Karpas-422 (cell line): ENCODE results near the gene AFF1. TPM values are rescaled to one million over a fixed set of nuclear protein-coding genes. Genes with fewer than 3 reads are reported as not detected.
A peak's percentile ranks its signal among the peaks of the same experiment; 100 is the strongest.

ENCODE experiments used
- DNase-seq: peaks from one replicate; pipeline ENCODE4 v3.0.0-alpha.2; 2015
- H2AFZ ChIP-seq: fragments of 200-600 bp; sonication (generic); 2 replicates; pipeline ENCODE4 v1.6.1; 2014; ENCODE audit warnings: antibody characterized with exemption, low read length, mixed read lengths
- H3K27ac ChIP-seq: fragments of 200-600 bp; sonication (generic); 2 replicates; pipeline ENCODE4 v1.5.1; 2014; ENCODE audit warnings: mild to moderate bottlenecking, low read length, moderate library complexity
- H3K27me3 ChIP-seq: fragments of 200-600 bp; sonication (generic); 2 replicates; pipeline ENCODE4 v1.6.1; 2014; ENCODE audit warnings: low read length, mixed read lengths
- H3K36me3 ChIP-seq: fragments of 200-600 bp; sonication (generic); 2 replicates; pipeline ENCODE4 v1.6.1; 2014; ENCODE audit warnings: low read length, mixed read lengths; ENCODE audit not compliant: insufficient read depth
- H3K4me1 ChIP-seq: fragments of 200-600 bp; sonication (generic); 2 replicates; pipeline ENCODE4 v1.6.1; 2014; ENCODE audit warnings: mild to moderate bottlenecking, low read length, mixed read lengths
- H3K4me2 ChIP-seq: fragments of 200-600 bp; sonication (generic); 2 replicates; pipeline ENCODE4 v1.6.1; 2014; ENCODE audit warnings: low read length, low read depth, mild to moderate bottlenecking; ENCODE audit not compliant: poor library complexity, severe bottlenecking
- H3K4me3 ChIP-seq: fragments of 200-600 bp; sonication (generic); 2 replicates; pipeline ENCODE4 v1.5.1; 2014; ENCODE audit warnings: mild to moderate bottlenecking, antibody characterized with exemption, low read length, mixed read lengths
- H3K79me2 ChIP-seq: fragments of 200-600 bp; sonication (generic); 2 replicates; pipeline ENCODE4 v1.6.1; 2014; ENCODE audit warnings: mild to moderate bottlenecking, low read length, mixed read lengths
- H3K9ac ChIP-seq: fragments of 200-600 bp; sonication (generic); 2 replicates; pipeline ENCODE4 v1.6.0; 2014; ENCODE audit warnings: low read length
- H3K9me2 ChIP-seq: fragments of 200-600 bp; sonication (generic), shearing (Covaris generic); replicated peaks from 2 replicates; pipeline ENCODE4 v1.6.0; 2014; ENCODE audit warnings: mild to moderate bottlenecking, low read length, moderate library complexity; ENCODE audit not compliant: insufficient read depth
- H3K9me3 ChIP-seq: fragments of 300-700, 200-600 bp; sonication (generic); 2 replicates; pipeline ENCODE4 v1.6.1; 2014; ENCODE audit warnings: low read length, mixed read lengths
- H4K20me1 ChIP-seq: fragments of 200-600 bp; sonication (generic); 2 replicates; pipeline ENCODE4 v1.6.1; 2014; ENCODE audit warnings: mild to moderate bottlenecking, antibody characterized with exemption, low read length, low read depth; ENCODE audit not compliant: insufficient read depth
- total RNA-seq: library from RNA; depleted of rRNA; stranded (reverse); fragments of >200 nt; shearing (Covaris generic); gene quantifications from 2 replicates; pipeline ENCODE4 v1.2.3, GENCODE V29; 2014; ENCODE audit warnings: low replicate concordance

AFF1 gene
- total RNA-seq, 1 experiment from 2014 or later: 6.6 TPM

DNA sequence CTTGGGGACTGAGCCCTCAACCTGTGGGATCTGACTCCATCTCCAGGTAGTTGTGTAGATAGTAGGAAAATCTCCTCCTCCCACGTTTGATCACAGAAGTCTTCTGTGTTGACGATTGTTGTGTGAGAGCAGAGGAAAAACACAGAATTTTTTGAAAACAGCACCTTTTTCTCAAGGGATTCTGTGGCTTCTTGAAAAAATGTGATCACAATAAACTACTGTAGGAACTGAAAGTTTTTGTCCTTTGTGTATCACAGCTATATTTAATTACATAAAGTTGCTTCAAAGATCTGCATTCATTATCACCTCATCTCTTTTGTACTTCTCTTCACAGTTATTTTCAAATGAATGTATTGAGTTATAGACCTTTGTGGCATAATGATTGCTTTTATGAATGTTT lies 85.1 kb downstream of the AFF1 start:
- H3K27me3 ChIP-seq: no peaks in the 10 kb centered on the region
- no peak overlapping the region for H3K27ac ChIP-seq
- no peaks in the 10 kb centered on the region for H3K9me2 ChIP-seq
- no peak overlapping the region for H3K9ac ChIP-seq
- H3K4me1 ChIP-seq: no peaks in the 10 kb centered on the region
- no peaks in the 10 kb centered on the region; the same call in 1 of the 2 replicates for H4K20me1 ChIP-seq
- H3K9me3 ChIP-seq: no peaks in the 10 kb centered on the region
- no peak overlapping the region for H2AFZ ChIP-seq
- no peak for DNase-seq
- H3K79me2 ChIP-seq: no peaks in the 10 kb centered on the region
- no peaks in the 10 kb centered on the region for H3K36me3 ChIP-seq
- no peak overlapping the region for H3K4me2 ChIP-seq
- no peak overlapping the region for H3K4me3 ChIP-seq

DNA sequence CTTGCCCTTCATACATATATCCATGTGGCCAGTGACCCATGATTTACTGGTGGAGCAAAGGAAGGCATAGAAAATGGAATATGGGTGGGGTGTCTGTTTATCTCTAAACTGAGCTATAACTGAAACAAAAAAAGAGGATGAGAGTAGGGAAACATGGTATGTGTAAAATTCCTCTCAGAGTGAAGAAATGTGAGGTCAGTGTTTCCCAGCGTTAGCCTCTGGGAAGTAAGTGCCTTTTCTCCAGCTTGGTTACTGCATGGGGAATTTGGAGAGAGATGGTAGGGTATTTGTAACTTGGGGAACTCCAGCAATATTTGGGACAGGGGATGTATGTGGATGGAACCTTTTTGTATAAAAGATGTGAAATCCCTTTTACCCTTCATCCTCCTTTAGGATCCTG lies 89.4 kb downstream of the AFF1 start:
- Histone ChIP-seq H3K9me2 (no peaks in the 10 kb centered on the region), H3K9ac (no peak overlapping the region), H3K4me2 (no peak overlapping the region), H3K79me2 (no peaks in the 10 kb centered on the region), H3K4me1 (peaks cover 13% of the 10 kb centered on the region), H2AFZ (no peak overlapping the region), H3K4me3 (no peak overlapping the region), H3K9me3 (no peaks in the 10 kb centered on the region), H3K36me3 (no peaks in the 10 kb centered on the region), H4K20me1 (peaks cover 5% of the 10 kb centered on the region), H3K27me3 (no peaks in the 10 kb centered on the region), H3K27ac (no peak overlapping the region)
- no peak for DNase-seq

DNA sequence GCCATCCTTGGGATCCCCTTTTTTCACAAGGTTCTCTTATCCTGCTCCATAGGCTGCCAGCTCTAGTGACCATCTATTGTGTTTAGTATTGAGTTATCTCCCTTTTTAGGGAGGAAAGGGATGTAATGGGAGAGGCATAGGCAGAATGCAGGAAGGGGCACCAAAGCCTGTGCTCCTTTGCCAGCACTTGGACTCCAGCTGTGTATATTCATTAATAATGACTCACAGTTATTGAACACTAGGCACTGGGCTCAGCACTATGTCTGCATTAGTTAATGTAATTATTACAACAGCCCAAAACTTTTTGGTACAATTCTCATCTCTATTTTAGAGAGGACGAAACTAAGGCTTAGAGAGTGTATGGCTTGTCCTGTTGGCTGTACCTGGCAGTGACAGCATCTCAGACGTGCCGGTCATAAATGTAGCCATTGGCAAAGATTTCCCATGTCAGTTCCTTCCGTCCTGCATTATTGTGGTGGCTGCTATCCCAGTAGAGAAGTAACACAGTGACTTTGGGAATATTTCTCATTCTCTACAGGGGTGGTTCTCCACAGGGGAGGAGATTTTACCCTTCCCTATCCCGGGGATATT lies 90.3 kb downstream of the AFF1 start:
- Histone ChIP-seq H3K9me3 (no peaks in the 10 kb centered on the region), H3K27ac (no peak overlapping the region), H3K4me1 (peaks cover 13% of the 10 kb centered on the region), H3K4me3 (no peak overlapping the region), H3K9ac (no peak overlapping the region), H3K27me3 (no peaks in the 10 kb centered on the region), H2AFZ (no peak overlapping the region), H4K20me1 (peaks cover 5% of the 10 kb centered on the region), H3K79me2 (no peaks in the 10 kb centered on the region), H3K36me3 (no peaks in the 10 kb centered on the region), H3K4me2 (no peak overlapping the region), H3K9me2 (no peaks in the 10 kb centered on the region)
- no peak for DNase-seq

DNA sequence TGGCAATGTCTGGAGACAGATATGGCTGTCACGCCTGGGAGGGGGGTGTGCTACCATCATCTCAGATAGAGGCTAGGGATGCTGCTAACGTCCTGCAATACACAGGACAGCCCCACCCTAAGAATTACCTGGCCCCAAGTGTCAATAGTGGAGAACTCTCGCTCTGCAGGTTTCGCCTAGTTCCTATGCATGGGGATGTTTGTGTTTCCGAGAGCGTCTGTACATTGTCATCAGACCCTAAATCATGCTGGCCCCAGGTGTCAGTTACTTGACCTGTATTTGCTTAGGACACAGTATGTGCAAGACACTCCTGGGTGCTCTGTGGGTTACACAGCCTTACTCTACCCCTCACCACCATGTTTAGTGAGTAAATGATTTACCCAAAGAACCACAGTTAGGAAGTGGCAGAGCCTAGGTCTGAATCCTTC lies 90.8 kb downstream of the AFF1 start:
- Histone ChIP-seq H3K27ac (no peak overlapping the region), H3K4me3 (no peak overlapping the region), H3K79me2 (no peaks in the 10 kb centered on the region), H3K4me1 (peaks cover 13% of the 10 kb centered on the region), H2AFZ (no peak overlapping the region), H3K9me2 (no peaks in the 10 kb centered on the region), H3K27me3 (no peaks in the 10 kb centered on the region), H4K20me1 (peaks cover 5% of the 10 kb centered on the region), H3K9me3 (no peaks in the 10 kb centered on the region), H3K36me3 (no peaks in the 10 kb centered on the region), H3K4me2 (no peak overlapping the region), H3K9ac (no peak overlapping the region)
- DNase-seq: no peak

DNA sequence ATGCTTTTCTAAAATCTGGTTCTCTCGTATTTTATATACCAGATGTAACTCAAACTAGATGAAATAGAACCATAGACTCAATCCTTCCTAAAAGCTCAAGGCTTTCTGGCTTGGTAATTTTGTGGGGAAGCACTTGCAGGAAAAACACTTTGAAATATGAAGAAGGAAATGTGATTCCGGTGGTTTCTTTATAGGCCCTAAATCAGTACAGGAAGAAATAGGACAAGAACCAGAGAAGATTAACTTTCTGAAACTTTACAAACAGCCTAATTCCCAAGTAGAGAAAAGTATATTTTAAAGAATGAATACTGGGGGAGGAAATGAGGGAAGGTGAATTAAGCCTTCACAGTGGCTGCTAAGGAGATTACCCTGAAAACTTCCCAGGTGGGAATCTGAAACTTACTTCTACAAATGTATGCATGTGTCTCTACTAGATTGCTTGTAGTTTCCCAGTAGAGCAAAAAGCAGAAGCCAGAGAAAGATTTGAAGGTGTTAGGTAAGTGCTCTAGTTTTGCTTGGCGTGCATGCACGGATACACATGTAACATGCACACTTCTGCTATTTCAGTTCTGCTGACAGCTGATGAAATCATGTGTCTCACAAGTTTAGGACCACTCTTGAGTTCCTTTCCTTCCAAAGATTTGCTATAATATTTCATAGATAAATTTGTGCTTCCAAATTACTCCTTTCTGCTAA lies 92.1 kb downstream of the AFF1 start:
- DNase-seq: peak; percentile 71
- H3K4me3 ChIP-seq: no peak overlapping the region

DNA sequence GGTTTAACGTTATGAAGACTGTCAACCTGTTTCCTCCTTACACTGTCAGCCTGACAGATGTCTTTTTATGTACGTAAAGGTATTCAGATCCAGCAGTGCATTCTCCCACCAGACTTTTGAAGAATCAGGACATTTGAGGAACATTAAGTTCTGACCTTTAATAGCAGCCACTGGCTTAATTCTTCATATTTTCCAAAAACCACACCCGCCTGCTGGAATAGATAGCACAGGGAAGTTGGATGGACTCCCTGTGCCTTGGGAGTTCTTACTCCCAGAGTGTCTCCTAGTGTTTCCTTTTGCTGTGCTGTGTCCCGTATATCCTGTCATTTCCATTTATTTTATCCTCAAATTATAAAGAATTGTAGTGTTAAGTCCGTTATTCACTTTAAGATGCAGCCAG lies 94.5 kb downstream of the AFF1 start:
- no peak overlapping the region for H3K27ac ChIP-seq
- DNase-seq: no peak
- H3K4me2 ChIP-seq: no peak overlapping the region
- no peaks in the 10 kb centered on the region for H3K9me3 ChIP-seq
- no peaks in the 10 kb centered on the region for H3K9me2 ChIP-seq
- H3K9ac ChIP-seq: no peak overlapping the region
- H3K4me1 ChIP-seq: peaks cover 13% of the 10 kb centered on the region
- H3K4me3 ChIP-seq: no peak overlapping the region
- no peak overlapping the region for H2AFZ ChIP-seq
- H4K20me1 ChIP-seq: peaks cover 11% of the 10 kb centered on the region
- no peaks in the 10 kb centered on the region for H3K79me2 ChIP-seq
- H3K36me3 ChIP-seq: no peaks in the 10 kb centered on the region
- no peaks in the 10 kb centered on the region for H3K27me3 ChIP-seq

More for the DNA sequence above, 92.1 kb downstream of the AFF1 start:
- H2AFZ ChIP-seq: no peak overlapping the region
- no peaks in the 10 kb centered on the region for H3K9me2 ChIP-seq
- peaks cover 13% of the 10 kb centered on the region for H3K4me1 ChIP-seq
- H3K36me3 ChIP-seq: no peaks in the 10 kb centered on the region
- H3K9ac ChIP-seq: no peak overlapping the region
- H3K27ac ChIP-seq: no peak overlapping the region; the same call in 1 of the 2 replicates
- no peaks in the 10 kb centered on the region for H3K27me3 ChIP-seq
- H3K4me2 ChIP-seq: peak overlapping the region; percentile 20
- H3K9me3 ChIP-seq: no peaks in the 10 kb centered on the region
- no peaks in the 10 kb centered on the region for H3K79me2 ChIP-seq
- H4K20me1 ChIP-seq: peaks cover 5% of the 10 kb centered on the region

DNA sequence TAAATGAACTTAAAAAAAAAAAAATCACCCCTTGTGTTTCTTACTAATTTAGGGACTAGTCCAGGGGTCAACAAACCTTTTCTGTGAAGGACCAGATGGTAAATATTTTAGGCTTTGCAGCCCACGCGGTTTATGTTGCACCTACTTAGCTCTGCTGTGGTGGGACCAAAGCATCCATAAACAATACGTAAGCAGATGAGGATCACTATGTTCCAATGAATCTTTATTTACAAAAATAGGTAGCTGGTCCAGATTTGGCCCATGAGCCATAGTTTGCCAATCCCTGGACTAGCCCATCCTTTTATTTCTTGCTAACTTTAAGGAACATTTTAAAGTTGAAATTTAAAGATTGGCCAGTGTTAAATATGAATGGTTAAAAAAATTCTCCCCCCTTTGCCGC lies 95.3 kb downstream of the AFF1 start:
- no peaks in the 10 kb centered on the region for H3K79me2 ChIP-seq
- no peaks in the 10 kb centered on the region for H3K9me3 ChIP-seq
- H3K9me2 ChIP-seq: no peaks in the 10 kb centered on the region
- H3K27me3 ChIP-seq: no peaks in the 10 kb centered on the region
- no peak overlapping the region for H3K27ac ChIP-seq
- DNase-seq: no peak
- no peak overlapping the region for H3K4me2 ChIP-seq
- no peak overlapping the region for H2AFZ ChIP-seq
- no peak overlapping the region for H3K9ac ChIP-seq
- H3K36me3 ChIP-seq: no peaks in the 10 kb centered on the region
- no peak overlapping the region for H3K4me3 ChIP-seq
- peaks cover 15% of the 10 kb centered on the region for H4K20me1 ChIP-seq
- H3K4me1 ChIP-seq: peaks cover 13% of the 10 kb centered on the region

DNA sequence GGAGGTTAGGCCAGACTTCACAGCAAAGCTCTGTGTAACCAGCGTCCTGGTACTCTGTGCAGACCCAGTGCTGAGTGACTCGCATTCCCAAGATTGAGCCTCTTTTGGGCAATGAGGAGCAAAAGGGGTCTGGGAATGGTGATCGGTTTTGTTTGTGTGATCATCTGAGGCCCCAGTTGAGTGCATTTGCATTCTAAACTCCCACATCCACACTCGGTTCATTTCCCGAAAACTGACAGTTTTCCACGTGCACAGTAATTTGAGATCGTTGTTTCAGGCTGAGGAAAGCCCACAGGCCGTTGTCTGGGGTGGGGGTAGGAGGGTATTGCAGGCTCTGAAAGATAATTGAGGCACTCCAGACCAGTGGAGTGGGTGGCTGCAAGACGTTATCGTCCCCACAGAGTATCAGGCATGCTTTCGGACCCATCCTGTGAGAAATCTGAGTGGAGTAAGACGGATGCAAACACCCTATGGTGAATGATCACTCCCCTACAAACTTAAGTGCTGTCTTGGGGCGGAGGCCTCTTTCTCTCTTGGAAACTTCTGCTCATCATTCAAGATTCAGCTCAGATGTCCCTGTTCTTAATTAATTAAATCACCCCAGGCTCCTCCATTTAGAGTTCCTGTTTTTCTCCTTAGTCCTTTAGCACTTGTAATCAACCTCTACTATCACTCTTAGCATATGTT lies 96.1 kb downstream of the AFF1 start:
- Histone ChIP-seq H3K79me2 (no peaks in the 10 kb centered on the region), H3K4me3 (no peak overlapping the region), H3K9me2 (no peaks in the 10 kb centered on the region), H3K36me3 (no peaks in the 10 kb centered on the region), H3K9me3 (no peaks in the 10 kb centered on the region), H3K4me1 (peaks cover 14% of the 10 kb centered on the region), H4K20me1 (peaks cover 15% of the 10 kb centered on the region), H3K4me2 (no peak overlapping the region), H2AFZ (no peak overlapping the region), H3K9ac (no peak overlapping the region), H3K27me3 (no peaks in the 10 kb centered on the region), H3K27ac (no peak overlapping the region)
- no peak for DNase-seq
